ENCODE results near the gene TCAP.
A peak's percentile ranks its signal among the peaks of the same experiment; 100 is the strongest.

Gene TCAP

GRCh38 chr17:39670746-39671145 lies 5.6 kb downstream of the TCAP start:
- H3K9ac ChIP-seq (ENCODE audit: low read length), result no peak overlapping the region
- peaks cover 27% of the 10 kb centered on the region for H3K27me3 ChIP-seq (replicated peaks; ENCODE audit: insufficient read depth, low read length)
- no peaks in the 10 kb centered on the region for H4K20me1 ChIP-seq (ENCODE audit: insufficient read depth, low read length)
- no peaks in the 10 kb centered on the region for H3K9me2 ChIP-seq (replicated peaks; ENCODE audit: insufficient read depth, low read length)
- no peak overlapping the region for H3K4me2 ChIP-seq (ENCODE audit: low read depth, low read length)
- no peak overlapping the region for H2AFZ ChIP-seq (ENCODE audit: low read length)
- no peak for TF ChIP-seq EZH2phosphoT487 (IDR thresholded peaks at IDR 0.05; ENCODE audit: low read length)
- no peak for TF ChIP-seq CTCF (IDR thresholded peaks at IDR 0.05; ENCODE audit: low read length)
- no peak for TF ChIP-seq EZH2 (optimal IDR thresholded peaks at IDR 0.05; ENCODE audit: low read depth, low read length)
- no peaks in the 10 kb centered on the region for H3F3A ChIP-seq (ENCODE audit: insufficient read depth, low read length)
- H3K9me3 ChIP-seq (replicated peaks; ENCODE audit: insufficient read depth, low read length), result no peaks in the 10 kb centered on the region
- no peaks in the 10 kb centered on the region for H3K4me1 ChIP-seq (ENCODE audit: low read length)
- H3K36me3 ChIP-seq (replicated peaks; ENCODE audit: insufficient read depth, low read length), result no peaks in the 10 kb centered on the region
- no peaks in the 10 kb centered on the region for H3K79me2 ChIP-seq (ENCODE audit: low read length)
- no peak overlapping the region for H3K4me3 ChIP-seq (ENCODE audit: low read length)
- no peak overlapping the region for H3K27ac ChIP-seq (ENCODE audit: low read length)
- DNase-seq, result no peak

GRCh38 chr17:39671651-39672521 lies 6.7 kb downstream of the TCAP start:
- TF ChIP-seq CTCF (IDR thresholded peaks at IDR 0.05; ENCODE audit: low read length), result peak; percentile 47
- no peak for TF ChIP-seq EZH2 (optimal IDR thresholded peaks at IDR 0.05; ENCODE audit: low read depth, low read length)
- Histone ChIP-seq H3K4me2 (ENCODE audit: low read depth, low read length) (no peak overlapping the region), H3K4me3 (ENCODE audit: low read length) (no peak overlapping the region), H3K9ac (ENCODE audit: low read length) (no peak overlapping the region), H2AFZ (ENCODE audit: low read length) (no peak overlapping the region), H3K9me3 (replicated peaks; ENCODE audit: insufficient read depth, low read length) (no peaks in the 10 kb centered on the region), H3K79me2 (ENCODE audit: low read length) (no peaks in the 10 kb centered on the region), H4K20me1 (ENCODE audit: insufficient read depth, low read length) (no peaks in the 10 kb centered on the region), H3K27me3 (replicated peaks; ENCODE audit: insufficient read depth, low read length) (peaks cover 22% of the 10 kb centered on the region), H3F3A (ENCODE audit: insufficient read depth, low read length) (no peaks in the 10 kb centered on the region), H3K36me3 (replicated peaks; ENCODE audit: insufficient read depth, low read length) (no peaks in the 10 kb centered on the region), H3K27ac (ENCODE audit: low read length) (no peak overlapping the region), H3K4me1 (ENCODE audit: low read length) (no peaks in the 10 kb centered on the region), H3K9me2 (replicated peaks; ENCODE audit: insufficient read depth, low read length) (no peaks in the 10 kb centered on the region)
- no peak for DNase-seq

- Histone ChIP-seq H3K9me2 (replicated peaks; ENCODE audit: insufficient read depth, low read length) (no peaks in the 10 kb centered on the region), H3K79me2 (ENCODE audit: low read length) (no peaks in the 10 kb centered on the region), H3K27me3 (replicated peaks; ENCODE audit: insufficient read depth, low read length) (peaks cover 14% of the 10 kb centered on the region; the same call in 1 of the 2 replicates), H3K4me3 (ENCODE audit: low read length) (no peak overlapping the region), H2AFZ (ENCODE audit: low read length) (no peak overlapping the region), H3K9ac (ENCODE audit: low read length) (no peak overlapping the region), H3K27ac (ENCODE audit: low read length) (no peak overlapping the region), H3K36me3 (replicated peaks; ENCODE audit: insufficient read depth, low read length) (no peaks in the 10 kb centered on the region), H3K4me2 (ENCODE audit: low read depth, low read length) (no peak overlapping the region), H3K9me3 (replicated peaks; ENCODE audit: insufficient read depth, low read length) (no peaks in the 10 kb centered on the region), H3F3A (ENCODE audit: insufficient read depth, low read length) (no peaks in the 10 kb centered on the region), H3K4me1 (ENCODE audit: low read length) (no peaks in the 10 kb centered on the region), H4K20me1 (ENCODE audit: insufficient read depth, low read length) (no peaks in the 10 kb centered on the region)
- no peak for DNase-seq
- TF ChIP-seq EZH2 (optimal IDR thresholded peaks at IDR 0.05; ENCODE audit: low read depth, low read length) (no peak), EZH2phosphoT487 (IDR thresholded peaks at IDR 0.05; ENCODE audit: low read length) (no peak), CTCF (IDR thresholded peaks at IDR 0.05; ENCODE audit: low read length) (no peak)
Observed at GRCh38 chr17:39672522-39673334, 7.6 kb downstream of the TCAP start.
